IPS-11a (cell line): Measurements from ENCODE around the gene KRTAP10-6.
"Not testable (repeated sequence)": the region's sequence is repeated elsewhere in the genome, so short reads cannot be mapped to it uniquely, and the experiment has no call there.

Experiments used
- H3K4me3 ChIP-seq: one replicate; pipeline ENCODE4 v1.5.1; 2013; ENCODE audit warnings: low read depth, low read length, control low read depth

KRTAP10-6 gene

DNA sequence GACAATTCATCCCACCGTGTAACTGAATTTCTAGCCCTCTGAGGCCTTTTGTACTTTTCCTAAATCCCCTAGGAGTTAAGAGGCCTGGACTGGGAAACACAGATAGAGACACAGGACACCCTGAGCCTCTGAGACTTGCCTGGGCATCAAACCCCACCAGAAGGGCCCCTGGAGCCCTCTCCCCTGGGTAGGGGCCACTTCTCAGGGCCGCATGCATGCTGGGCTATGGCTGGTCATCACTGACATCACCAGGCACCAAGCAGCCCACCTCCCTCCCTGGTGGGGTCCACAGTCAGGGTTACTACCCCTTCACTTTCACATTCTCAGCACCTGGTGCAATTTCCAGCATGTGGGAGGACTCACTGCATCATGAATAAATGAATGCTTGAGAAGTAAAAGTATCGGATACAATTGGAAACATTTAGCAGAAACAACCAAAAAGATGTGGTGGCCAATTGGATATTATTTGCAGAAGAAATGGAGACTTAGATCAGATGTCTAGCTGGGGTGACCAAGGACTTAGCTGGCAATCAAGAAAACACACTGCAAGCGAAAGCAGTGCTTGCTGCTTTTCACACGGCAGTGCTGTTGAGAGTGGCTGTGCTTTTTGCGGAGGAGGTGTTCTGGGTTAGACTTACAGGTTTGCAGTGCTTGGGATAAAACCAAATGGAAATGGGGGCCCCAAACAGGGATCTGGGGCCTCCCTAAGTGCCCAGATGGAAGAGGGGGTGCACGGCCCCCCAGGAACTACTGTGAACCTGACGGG lies 7.1 kb upstream of the KRTAP10-6 start:
- H3K4me3 ChIP-seq, result no peak overlapping the region

- no peak overlapping the region for H3K4me3 ChIP-seq
These were observed 5.8 kb upstream of the KRTAP10-6 start for GRCh38 chr21:44598061-44598460.

- H3K4me3 ChIP-seq, result no peak overlapping the region
These were observed 3.9 kb upstream of the KRTAP10-6 start for GRCh38 chr21:44596068-44596725.

DNA sequence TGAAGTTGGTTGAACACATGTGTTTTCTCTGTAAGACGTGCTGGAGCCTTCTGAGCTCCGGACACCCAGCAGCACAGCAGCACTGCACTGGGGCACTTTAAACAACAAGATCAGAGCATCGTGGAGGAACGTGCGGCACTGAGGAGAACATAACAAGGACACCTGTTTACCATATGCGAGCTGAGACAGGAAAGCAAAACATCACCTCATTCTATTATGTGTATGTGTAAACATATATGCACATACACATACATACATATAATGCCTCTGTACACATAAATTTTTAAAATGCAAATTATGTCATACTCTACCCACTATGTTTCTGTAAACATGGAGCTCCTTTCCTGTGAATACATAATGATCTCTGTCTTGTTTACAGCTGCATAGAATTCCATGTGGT lies 3.2 kb upstream of the KRTAP10-6 start:
- no peak overlapping the region for H3K4me3 ChIP-seq

DNA sequence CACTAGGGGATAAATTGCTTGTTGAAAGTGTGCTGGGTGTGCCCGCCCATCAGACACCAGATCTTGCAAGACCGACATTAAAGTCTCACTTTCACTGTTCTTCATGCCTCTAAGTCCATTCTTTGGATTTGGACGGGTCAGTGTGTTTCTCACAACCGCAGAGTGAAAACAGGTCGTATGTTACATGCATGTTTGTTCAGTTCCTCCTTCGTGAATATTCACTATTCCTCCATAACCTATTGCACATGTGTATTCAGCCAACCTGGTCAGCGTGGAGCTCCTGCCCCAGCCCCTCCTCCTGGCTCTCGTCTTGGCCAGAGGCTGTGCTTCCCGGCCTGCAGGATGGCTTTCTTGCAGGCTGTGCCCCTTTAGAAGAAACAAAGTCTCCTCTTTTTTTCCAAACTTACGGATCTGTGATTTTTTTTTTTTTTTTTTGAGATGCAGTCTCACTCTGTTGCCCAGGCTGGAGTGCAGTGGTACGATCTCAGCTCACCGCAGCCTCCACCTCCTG lies 2.2 kb upstream of the KRTAP10-6 start:
- H3K4me3 ChIP-seq, result no peak overlapping the region

DNA sequence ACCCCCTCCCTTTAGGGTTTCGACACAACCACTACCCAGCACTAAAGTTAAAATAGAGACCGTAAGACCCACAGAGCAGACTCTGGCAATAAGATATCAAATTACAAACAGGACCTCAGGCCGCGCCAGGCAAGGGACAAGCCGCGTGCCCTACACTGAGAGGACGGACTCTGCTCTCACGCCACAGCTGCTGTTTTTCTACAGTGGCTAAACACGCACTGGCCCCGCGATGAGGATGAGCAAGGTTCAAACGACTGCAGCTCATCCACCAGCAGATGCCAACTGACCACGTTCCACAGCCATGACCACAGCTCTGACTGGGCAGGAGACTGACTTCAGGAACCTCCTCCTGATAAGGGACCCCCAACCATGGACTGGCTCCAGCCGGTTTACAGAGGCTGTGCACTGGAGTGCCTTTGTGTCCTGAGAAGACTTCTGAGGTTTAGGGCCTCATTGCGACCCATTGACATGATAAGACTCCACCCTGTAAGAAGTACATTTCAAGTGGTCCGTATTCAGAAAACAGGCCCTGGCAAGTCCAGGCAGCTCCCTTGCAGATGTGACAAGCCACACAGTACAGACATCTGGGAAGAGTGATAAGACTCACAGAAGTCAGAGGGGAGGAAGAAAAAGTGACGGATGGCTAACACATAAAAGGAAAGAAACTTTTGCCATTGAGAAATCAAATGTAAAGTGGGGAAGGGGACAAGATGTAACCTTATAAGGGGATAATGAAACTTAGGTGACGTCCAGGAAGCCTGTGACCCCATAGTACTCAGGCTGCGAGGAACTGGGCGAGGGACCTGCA lies 1.5 kb upstream of the KRTAP10-6 start:
- H3K4me3 ChIP-seq, result no peak overlapping the region

GRCh38 chr21:44591801-44592130 lies 539 bp downstream of the KRTAP10-6 start:
- not testable (repeated sequence) for H3K4me3 ChIP-seq

GRCh38 chr21:44590897-44591800 lies 1.2 kb downstream of the KRTAP10-6 start:
- H3K4me3 ChIP-seq, result not testable (repeated sequence)

DNA sequence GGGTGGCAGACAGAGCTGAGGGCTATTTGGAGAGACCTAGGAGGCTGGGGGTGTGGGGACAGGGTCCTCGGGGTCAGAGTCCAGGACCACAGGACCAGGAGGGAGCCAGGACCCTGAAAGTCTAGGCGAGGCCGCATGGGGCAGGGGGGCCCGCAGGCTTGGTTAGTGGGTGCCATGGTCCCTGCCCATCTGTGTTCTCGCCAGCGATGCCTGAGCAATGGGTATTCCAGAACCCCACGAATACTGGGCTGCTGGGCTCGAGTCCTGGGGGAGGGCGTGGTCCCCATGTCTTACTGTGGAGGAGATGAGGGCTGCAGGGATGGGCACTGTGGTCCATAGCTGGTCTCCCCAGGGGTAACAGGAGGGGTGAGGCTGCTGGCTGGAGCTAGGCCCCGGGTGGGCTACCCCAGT lies 2.0 kb downstream of the KRTAP10-6 start:
- H3K4me3 ChIP-seq, result no peak overlapping the region

DNA sequence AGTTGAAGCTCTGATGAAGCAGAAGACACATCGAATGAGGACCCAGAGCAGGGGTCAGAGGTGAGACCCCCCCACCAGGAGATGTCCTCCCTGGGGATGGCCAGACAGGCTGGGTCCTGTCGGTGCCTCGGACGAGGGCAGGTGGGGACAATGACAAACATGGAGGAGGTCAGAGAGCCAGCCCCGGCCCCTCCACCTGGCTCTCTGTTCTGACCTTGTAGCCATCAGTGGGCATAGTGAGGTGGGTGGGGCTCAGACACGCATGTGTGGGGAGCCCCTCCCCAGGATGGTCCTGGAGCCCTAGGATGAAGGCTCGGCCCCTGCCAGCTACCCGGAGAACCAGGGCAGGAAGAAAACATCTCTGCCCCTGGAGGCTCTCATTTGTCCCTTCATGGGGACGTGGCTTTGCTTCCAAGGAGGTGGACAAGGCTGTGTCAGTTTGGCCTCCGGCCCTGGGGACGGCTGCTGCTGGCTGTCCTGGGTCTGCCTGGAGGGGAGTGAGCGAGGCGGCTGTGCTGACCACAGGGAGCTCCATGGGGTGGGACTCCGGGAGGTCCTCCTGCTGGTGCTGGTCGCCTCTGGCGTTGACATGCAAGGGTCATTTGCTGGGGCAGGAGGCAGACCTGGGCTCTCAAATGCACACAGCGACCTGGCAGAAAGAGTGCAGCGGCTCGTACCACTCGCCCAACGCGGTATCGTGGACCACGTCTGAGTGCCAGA lies 2.6 kb downstream of the KRTAP10-6 start:
- H3K4me3 ChIP-seq, result no peak overlapping the region

DNA sequence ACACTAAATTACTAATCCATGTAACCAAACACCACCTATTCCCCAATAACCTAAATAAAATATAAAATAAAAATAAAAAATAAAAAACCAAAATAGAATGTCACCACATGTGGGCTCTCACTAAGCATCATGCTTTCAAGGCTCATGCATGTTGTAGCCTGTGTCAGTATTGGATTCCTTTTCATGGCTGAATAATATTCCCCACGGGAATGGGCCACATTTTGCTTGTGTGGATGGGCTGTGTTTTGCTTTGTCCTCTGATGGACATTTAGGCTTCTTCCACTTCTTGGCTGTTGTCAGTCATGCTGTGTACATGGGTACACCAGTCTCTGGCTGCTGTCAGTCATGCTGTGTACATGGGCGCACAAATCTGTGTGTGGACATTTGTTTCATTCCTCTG lies 3.2 kb downstream of the KRTAP10-6 start:
- no peak overlapping the region for H3K4me3 ChIP-seq

GRCh38 chr21:44585892-44586291 lies 6.4 kb downstream of the KRTAP10-6 start:
- no peak overlapping the region for H3K4me3 ChIP-seq

- H3K4me3 ChIP-seq, result no peak overlapping the region
These were observed 8.5 kb downstream of the KRTAP10-6 start for GRCh38 chr21:44583800-44584147.

GRCh38 chr21:44583089-44583799 lies 9.1 kb downstream of the KRTAP10-6 start:
- no peak overlapping the region for H3K4me3 ChIP-seq

GRCh38 chr21:44582055-44582454 lies 10.2 kb downstream of the KRTAP10-6 start:
- no peak overlapping the region for H3K4me3 ChIP-seq

DNA sequence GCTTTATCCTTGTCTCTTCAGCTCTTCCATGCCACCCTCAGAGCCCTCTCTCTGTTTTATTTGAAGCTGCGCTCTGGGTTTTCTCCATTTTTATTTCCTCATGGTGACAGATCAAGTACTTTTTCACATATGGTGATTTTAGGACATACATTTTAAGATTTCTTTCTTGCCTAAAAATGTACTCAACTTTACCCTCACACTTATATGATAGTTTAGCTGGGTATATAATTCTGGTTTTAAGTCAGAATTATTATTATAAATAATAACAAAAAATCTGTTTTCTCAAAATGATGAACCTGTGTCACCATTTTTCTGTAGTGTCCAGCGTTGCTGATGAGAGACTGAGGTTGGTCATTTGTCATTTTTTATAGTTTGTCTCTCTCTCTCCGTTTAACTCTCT lies 11.1 kb downstream of the KRTAP10-6 start:
- H3K4me3 ChIP-seq, result no peak overlapping the region

DNA sequence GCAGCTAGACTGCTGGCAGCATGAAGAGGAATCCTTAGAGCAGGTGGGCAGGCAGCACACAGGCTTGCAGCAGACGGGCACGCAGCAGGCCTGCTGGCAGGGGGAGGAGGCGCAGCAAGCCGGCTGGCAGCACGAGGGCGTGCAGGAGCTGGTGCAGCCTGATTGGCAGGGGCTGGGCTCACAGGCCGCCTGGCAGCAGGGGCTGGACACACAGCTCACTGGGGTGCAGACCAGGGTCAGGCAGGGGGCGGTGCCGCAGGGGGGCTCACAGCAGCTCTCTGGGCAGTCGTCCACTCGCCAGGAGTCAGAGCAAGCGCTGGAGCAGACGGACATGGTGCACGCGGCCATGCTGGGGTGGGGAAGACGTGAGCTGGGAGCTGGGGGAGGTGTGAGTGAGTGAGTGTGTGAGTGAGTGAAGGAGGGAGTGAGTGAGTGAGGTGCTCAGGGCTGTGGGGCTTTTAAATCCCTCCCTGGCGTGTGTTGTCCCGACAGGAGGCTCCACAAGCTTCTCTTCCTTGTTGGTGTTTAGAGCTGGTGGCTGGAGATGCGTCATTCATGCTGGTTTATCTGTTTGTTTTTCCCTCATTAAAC lies 12.0 kb downstream of the KRTAP10-6 start, which contains the start of gene KRTAP10-5:
KRTAP10-5 (minus strand) TSS at position 374 of the 591 bp plus-strand sequence; CDS start at position 348, 26 bp downstream.
- not testable (repeated sequence) for H3K4me3 ChIP-seq

- H3K4me3 ChIP-seq, result no peak overlapping the region
These were observed 12.5 kb downstream of the KRTAP10-6 start for GRCh38 chr21:44579833-44580144.
